NCI-H1436 (cell line): ENCODE measurements around the gene BRI3BP.
A peak's percentile ranks its signal among the peaks of the same experiment; 100 is the strongest.
"Not testable (repeated sequence)": the region's sequence is repeated elsewhere in the genome, so short reads cannot be mapped to it uniquely, and the experiment has no call there.

Experiments
- DNase-seq: peaks from one replicate; lab custom pipeline; 2025; lab: John Stamatoyannopoulos, UW

The BRI3BP gene

GRCh38 chr12:125024949-125025563, 31.6 kb downstream of the BRI3BP start:
- no peak for DNase-seq

GRCh38 chr12:125025606-125026235, 32.3 kb downstream of the BRI3BP start:
- no peak for DNase-seq

DNA sequence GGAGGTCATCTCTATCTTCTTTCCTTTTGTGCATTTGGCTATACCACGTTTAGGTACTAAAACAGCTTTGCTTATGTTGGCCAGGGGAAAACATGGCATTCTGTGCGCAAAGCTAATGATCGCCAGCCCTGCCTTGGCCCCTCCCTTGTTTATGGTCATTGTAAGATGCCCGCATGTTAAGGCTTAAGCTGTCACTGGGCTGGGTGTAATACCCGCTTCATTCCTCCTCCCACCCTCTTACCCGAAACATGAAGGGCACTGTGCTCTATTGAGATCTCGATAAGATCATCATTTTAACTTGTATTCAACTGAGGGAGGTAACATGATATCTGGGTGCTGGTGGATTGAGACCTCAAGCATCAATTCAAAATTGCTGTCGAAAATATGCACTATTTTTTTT, 34.7 kb downstream of the BRI3BP start:
- DNase-seq: no peak

DNA sequence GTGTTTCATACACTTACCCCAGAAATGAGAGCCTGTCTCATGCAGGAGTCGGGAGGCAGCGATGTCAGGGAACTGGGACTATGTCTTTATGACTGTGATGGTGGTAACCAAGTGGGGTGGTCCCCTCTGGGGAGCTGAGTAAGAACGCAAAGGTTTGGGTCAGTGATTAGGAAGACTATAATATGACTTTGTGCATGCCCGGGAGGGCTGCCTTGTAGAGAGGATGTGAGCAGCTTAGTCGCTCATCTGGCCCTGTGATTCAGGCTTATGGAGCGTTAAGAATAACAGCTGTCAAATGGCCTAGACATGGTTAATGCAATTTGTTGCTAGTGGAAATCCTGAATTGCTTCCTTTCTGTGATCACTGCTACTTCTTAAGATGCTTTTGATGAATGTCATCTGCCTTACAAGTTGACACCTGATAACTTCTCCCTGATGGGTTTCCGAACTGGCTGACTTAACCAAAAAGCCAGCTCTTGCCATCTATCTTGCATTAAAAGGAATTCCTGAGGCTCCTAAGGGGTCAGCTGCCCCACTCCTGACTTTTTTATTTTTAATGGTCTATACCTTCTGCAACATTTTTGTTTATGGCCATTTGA, 36.4 kb downstream of the BRI3BP start:
- DNase-seq: no peak

DNA sequence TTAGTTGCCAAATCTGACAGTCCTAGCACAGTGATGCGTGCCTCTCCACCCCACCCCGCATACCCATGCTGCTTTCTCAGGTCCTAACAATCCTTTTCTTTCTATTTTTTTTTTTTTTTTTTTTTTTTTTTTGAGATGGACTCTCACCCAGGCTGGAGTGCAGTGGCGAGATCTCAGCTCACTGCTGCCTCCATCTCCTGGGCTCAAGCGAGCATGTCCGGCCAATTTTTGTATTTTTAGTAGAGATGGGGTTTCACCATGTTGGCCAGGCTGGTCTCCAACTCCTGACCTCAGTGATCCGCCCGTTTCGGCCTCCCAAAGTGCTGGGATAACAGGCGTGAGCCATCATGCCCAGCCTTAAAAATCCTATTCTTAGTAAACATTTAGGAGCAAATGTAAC, 38.0 kb downstream of the BRI3BP start:
- DNase-seq: not testable (repeated sequence)

DNA sequence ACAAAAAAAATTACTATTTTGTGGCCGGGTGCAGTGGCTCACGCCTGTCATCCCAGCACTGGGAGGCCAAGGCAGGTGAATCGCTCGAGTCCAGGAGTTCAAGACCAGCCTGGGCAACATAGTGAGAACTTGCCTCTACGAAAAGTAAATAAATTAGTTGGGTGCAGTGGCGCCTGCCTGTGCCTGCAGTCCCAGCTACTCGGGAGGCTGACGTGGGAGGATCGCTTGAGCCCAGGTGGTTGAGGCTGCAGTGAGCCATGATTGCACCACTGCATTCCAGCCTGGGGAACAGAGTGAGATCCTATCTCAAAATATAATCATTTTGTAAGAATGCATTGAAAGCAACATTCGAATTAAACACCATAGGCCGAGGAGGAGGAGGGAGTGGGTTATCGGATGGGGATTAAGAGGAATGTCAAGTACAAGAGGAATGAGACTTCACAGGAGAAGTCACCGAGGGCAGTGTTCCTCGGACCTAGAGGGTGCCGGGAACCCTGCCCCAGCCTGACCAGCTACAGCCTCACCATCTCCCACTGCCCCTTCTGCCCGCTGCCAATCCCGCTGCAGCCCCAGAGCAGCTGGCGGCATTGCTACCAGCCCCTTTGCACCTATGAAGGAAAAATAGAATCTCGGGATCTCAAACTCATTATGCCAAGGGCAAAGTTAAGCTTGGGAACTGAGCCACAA, 39.2 kb downstream of the BRI3BP start:
- DNase-seq: no peak

DNA sequence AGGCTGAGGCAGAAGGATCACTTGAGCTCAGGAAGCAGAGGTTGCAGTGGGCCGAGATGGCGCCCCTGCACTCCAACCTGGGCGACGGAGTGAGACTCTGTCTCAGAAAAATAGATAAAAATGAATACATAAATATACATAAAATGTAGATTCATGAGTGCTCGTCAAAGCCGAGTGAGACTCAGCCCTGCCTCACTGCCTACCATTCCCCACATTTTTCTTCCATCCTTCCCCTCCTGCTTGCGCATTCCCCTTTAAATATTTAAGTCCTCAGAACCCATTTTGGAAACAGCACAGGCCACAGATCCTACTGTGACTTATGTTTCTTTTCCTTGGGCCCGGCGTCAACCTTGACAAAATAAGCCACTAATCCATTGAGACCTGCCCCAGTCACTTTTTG, 39.8 kb downstream of the BRI3BP start:
- no peak for DNase-seq

- DNase-seq: no peak
Measured at GRCh38 chr12:125038976-125039625, 45.7 kb downstream of the BRI3BP start.

GRCh38 chr12:125049093-125049458, 55.6 kb downstream of the BRI3BP start:
- DNase-seq: no peak

GRCh38 chr12:125050446-125050845, 57.0 kb downstream of the BRI3BP start:
- no peak for DNase-seq

GRCh38 chr12:125050868-125051267, 57.4 kb downstream of the BRI3BP start:
- DNase-seq: no peak

DNA sequence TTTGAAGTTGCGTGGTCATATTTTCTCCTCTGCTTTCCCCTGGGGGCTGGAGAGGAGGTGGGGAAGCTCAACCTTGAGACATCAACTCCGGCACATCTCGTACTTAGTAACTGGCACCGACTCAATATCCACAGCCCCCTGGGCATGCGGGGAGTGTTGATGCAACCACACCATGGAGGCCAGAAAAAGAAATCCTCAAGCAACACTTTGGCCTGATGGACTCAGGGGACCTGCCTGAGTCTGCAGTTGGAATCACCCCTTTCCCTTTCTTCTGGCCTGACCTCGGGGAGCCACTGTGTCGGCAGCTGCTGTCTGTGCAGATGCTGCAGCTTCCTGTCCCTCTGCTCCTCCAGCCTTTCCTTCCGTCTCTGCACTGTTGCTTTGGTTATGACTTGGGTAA, 60.4 kb downstream of the BRI3BP start:
- no peak for DNase-seq

GRCh38 chr12:125055591-125055990, 62.1 kb downstream of the BRI3BP start:
- DNase-seq: no peak

DNA sequence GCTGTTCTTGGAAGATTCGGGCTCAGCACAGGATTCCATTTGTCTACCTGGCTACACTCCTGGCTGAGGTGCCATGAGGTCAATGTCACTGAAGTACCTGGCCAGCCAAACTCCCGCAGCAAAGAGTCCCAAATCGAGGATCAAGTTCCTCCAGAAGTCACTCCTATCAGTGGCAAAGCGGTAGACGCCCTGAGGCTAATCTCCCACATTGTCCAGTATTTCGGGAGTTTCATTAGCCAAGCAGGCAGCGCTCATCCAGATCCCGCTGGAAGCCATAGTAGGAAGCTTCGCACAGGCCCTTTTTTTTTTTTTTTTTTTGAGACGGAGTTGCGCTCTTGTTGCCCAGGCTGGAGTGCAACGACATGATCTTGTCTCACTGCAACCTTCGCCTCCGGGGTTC, 62.9 kb downstream of the BRI3BP start:
- DNase-seq: no peak

- no peak for DNase-seq
Measured at GRCh38 chr12:125057708-125058107, 64.3 kb downstream of the BRI3BP start.

DNA sequence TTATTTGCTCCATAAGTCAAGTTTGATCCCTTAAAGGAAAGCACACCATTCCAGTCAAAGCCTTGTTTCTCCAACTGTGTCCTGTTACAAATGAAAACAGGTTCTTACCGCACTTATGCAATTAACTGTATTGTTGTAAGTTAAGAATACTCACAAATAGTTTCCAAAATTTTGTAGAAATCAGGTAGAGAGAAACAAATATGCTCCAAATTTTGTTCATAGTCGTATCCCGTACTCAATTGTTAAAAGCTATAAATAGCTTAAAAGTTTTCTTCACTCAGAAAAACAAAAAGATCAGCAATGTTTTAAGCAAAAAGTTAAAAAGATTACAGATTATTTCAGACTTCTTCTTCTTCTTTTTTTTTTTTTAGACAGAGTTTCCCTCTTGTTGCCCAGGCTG, 67.8 kb downstream of the BRI3BP start:
- DNase-seq: no peak

GRCh38 chr12:125063522-125063921, 70.1 kb downstream of the BRI3BP start:
- not testable (repeated sequence) for DNase-seq

- no peak for DNase-seq
Measured at GRCh38 chr12:125064492-125064891, 71.0 kb downstream of the BRI3BP start.

- DNase-seq: peak; percentile 62
Measured at GRCh38 chr12:125065021-125065918, 71.8 kb downstream of the BRI3BP start, which contains the start of gene AACS. TSS of gene AACS (plus strand) at chr12:125065435. CDS start at chr12:125065585, 150 bp downstream.

- no peak for DNase-seq
Measured at GRCh38 chr12:125065919-125066570, 72.6 kb downstream of the BRI3BP start.

DNA sequence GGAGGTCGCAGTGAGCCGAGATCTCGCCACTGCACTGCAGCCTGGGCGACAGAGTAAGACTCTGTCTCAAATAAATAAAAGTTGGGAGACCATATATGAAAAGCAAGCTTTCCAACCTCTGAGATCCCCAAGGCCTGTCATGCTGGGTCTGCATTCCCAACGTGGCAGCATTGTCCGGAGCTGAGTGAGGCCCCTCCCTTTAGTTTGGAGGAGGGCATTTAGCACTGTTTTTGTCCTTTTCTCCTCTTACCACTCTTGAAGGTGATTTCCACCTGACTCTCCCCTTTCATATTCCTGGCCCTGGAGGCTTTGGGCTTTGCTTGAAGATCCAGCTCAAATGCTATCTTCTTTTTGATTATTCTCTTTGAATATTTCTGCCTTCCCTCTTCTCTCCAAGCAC, 74.9 kb downstream of the BRI3BP start:
- DNase-seq: no peak
